K562 (cell line): ENCODE results near the gene NR2C2AP. TPM values are rescaled to one million over a fixed set of nuclear protein-coding genes. Genes with fewer than 3 reads are reported as not detected.

Experiments
- CBFA2T2 ChIP-seq: fragments of 450-650 bp; conservative IDR thresholded peaks from 2 replicates; pipeline ENCODE4 v1.6.1; 2017; ENCODE audit warnings: mild to moderate bottlenecking
- CXXC5 ChIP-seq: fragments of 250-450 bp; sonication (Bioruptor Pico); IDR thresholded peaks from 2 replicates; pipeline ENCODE4 v1.8.0; 2022; ENCODE audit warnings: inconsistent platforms, mild to moderate bottlenecking, moderate library complexity
- E2F6 ChIP-seq, 2 experiments: IDR thresholded peaks; 2 replicates each; pipeline ENCODE4 v1.6.1; 2011; ENCODE audit warnings: borderline replicate concordance in 1 of 2, control low read depth in 1 of 2, low read depth in 1 of 2, low read length in 1 of 2, mild to moderate bottlenecking in 1 of 2, mixed read lengths in 1 of 2, moderate library complexity in 1 of 2; ENCODE audit not compliant: insufficient read depth in 1 of 2, insufficient read length in 1 of 2, poor library complexity in 1 of 2, severe bottlenecking in 1 of 2; ENCODE audit errors: extremely low read depth in 1 of 2
- E4F1 ChIP-seq: fragments of 250-450 bp; sonication (Bioruptor Pico); IDR thresholded peaks from 2 replicates; pipeline ENCODE4 v1.5.0; 2021; ENCODE audit warnings: mild to moderate bottlenecking, borderline replicate concordance
- ELF4 ChIP-seq: fragments of 450-650 bp; formaldehyde crosslinking; IDR thresholded peaks from 2 replicates; pipeline ENCODE4 v1.4.0; 2022; ENCODE audit warnings: missing genetic modification characterization
- GTF2E2 ChIP-seq: fragments of 200-800 bp; sonication (Bioruptor generic); IDR thresholded peaks from 2 replicates; pipeline ENCODE4 v1.6.1; 2016; ENCODE audit warnings: missing genetic modification characterization, missing compliant biosample characterization
- HDAC6 ChIP-seq: IDR thresholded peaks from 2 replicates; pipeline ENCODE4 v1.6.1; 2012; ENCODE audit warnings: low read depth, mild to moderate bottlenecking, control low read depth, inconsistent platforms, low read length, moderate library complexity
- HLTF ChIP-seq: fragments of 450-650 bp; IDR thresholded peaks from 2 replicates; pipeline ENCODE4 v1.6.1; 2016
- L3MBTL2 ChIP-seq: fragments of 450-650 bp; IDR thresholded peaks from 2 replicates; pipeline ENCODE4 v1.6.1; 2016; ENCODE audit warnings: mild to moderate bottlenecking, moderate library complexity
- MLX ChIP-seq, 2 experiments: fragments of 450-650 bp in 1 of 2; sonication (generic) in 1 of 2; formaldehyde crosslinking; conservative IDR thresholded peaks; 2 replicates each; pipeline versions ENCODE4 v1.4.0 to v1.8.1; 2020 to 2022; ENCODE audit warnings: mild to moderate bottlenecking in 1 of 2, missing genetic modification reagents in 1 of 2
- NCOA4 ChIP-seq: fragments of 450-650 bp; IDR thresholded peaks from 2 replicates; pipeline ENCODE4 v1.6.1; 2018; ENCODE audit warnings: mild to moderate bottlenecking; ENCODE audit not compliant: partially characterized antibody
- NFYB ChIP-seq: IDR thresholded peaks from 2 replicates; pipeline ENCODE4 v1.6.1; 2011; ENCODE audit warnings: mild to moderate bottlenecking, moderate library complexity; ENCODE audit not compliant: insufficient read length; ENCODE audit errors: extremely low read depth
- NR2C1 ChIP-seq, 2 experiments: fragments of 450-650 bp; IDR thresholded peaks; 2 replicates each; pipeline ENCODE4 v1.6.1; 2017; ENCODE audit warnings: mild to moderate bottlenecking in 2 of 2, antibody characterized with exemption in 1 of 2, inconsistent platforms in 1 of 2, missing compliant biosample characterization in 1 of 2, missing genetic modification characterization in 1 of 2
- PTBP1 ChIP-seq: fragments of 200-400 bp; formaldehyde crosslinking; IDR thresholded peaks from 2 replicates; pipeline ENCODE4 v1.6.1; 2017; ENCODE audit warnings: low read depth, low read length
- RBFOX2 ChIP-seq: fragments of 200-400 bp; formaldehyde crosslinking; IDR thresholded peaks from 2 replicates; pipeline ENCODE4 v1.6.1; 2017; ENCODE audit warnings: low read depth, mild to moderate bottlenecking, low read length, moderate library complexity
- SP1 ChIP-seq: sonication (generic); formaldehyde crosslinking; IDR thresholded peaks from 2 replicates; pipeline ENCODE4 v1.8.1; 2022; ENCODE audit warnings: mild to moderate bottlenecking, missing genetic modification reagents
- ZBTB49 ChIP-seq: sonication (generic); formaldehyde crosslinking; IDR thresholded peaks from 2 replicates; pipeline ENCODE4 v1.8.0; 2022; ENCODE audit warnings: missing genetic modification reagents, mild to moderate bottlenecking, borderline replicate concordance
- ZNF12 ChIP-seq: sonication (generic); formaldehyde crosslinking; IDR thresholded peaks from 2 replicates; pipeline ENCODE4 v1.4.0; 2020; ENCODE audit warnings: mild to moderate bottlenecking, missing genetic modification reagents
- ZNF408 ChIP-seq: fragments of 250-450 bp; sonication (Bioruptor Pico); IDR thresholded peaks from 2 replicates; pipeline ENCODE4 v1.4.0; 2020; ENCODE audit warnings: low read depth, mild to moderate bottlenecking, moderate library complexity
- polyA plus RNA-seq, 8 experiments: library from polyadenylated mRNA; depleted of rRNA in 4 of 8; stranded (reverse) in 5 of 8; unstranded in 3 of 8; fragments of >200 nt; fragmentation: Nextera tagmentation in 2 of 8; fragmentation: Illumina TruSeq in 1 of 8; extraction: Ambion mirVana in 2 of 8; extraction: Trizol in 1 of 8; gene quantifications; 2 replicates each; pipeline versions ENCODE4 v1.2.1 to v1.2.3, GENCODE V29; 2011 to 2014; ENCODE audit warnings: inconsistent platforms in 1 of 8, missing spikeins in 1 of 8
- total RNA-seq, 7 experiments: library from RNA; depleted of rRNA in 6 of 7; stranded (reverse); fragments of >200 nt in 6 of 7; fragmentation: Illumina TruSeq in 2 of 7; extraction: Trizol in 2 of 7; gene quantifications; 2 replicates each; pipeline versions ENCODE4 v1.2.1 to v1.2.3, GENCODE V29; 2011 to 2021; ENCODE audit warnings: low replicate concordance in 1 of 7

NR2C2AP gene
- total and polyA plus RNA-seq, 9 of the 15 experiments (the other 6 are each of a cell fraction or from before 2014, with no cell fraction given) = 23.7 to 77.4 (median 32.4) TPM

GRCh38 chr19:19170053-19170872 lies 33.0 kb downstream of the NR2C2AP start, which contains the start of gene MEF2B (continued):
- TF ChIP-seq RBFOX2 = peak; percentile 70
- TF ChIP-seq GTF2E2 (tag) = no peak
- TF ChIP-seq ZNF408 (CRISPR knock-in tag) = no peak
- no peak for TF ChIP-seq ZBTB49 (CRISPR knock-in tag)
- TF ChIP-seq HDAC6 = no peak
- 0 out of 2 replicates have a peak, but pooled peaks have one; percentile 37 for TF ChIP-seq ZNF12 (CRISPR knock-in tag)
- no peak for TF ChIP-seq MLX (CRISPR knock-in tag; conservative IDR thresholded peaks at IDR 0.05)
- no peak for TF ChIP-seq NCOA4
- 0 out of 2 replicates have a peak, but pooled peaks have one; percentile 46 for TF ChIP-seq ELF4
- no peak for TF ChIP-seq CBFA2T2
- peak; percentile 58 for TF ChIP-seq L3MBTL2
- peak in 1 of 2 experiments; percentile 42 for TF ChIP-seq E2F6 (IDR thresholded peaks at IDR 0.05; ENCODE audit: borderline replicate concordance in 1 of 2, extremely low read depth in 1 of 2, insufficient read depth in 1 of 2, insufficient read length in 1 of 2, low read depth in 1 of 2, low read length in 1 of 2, poor library complexity in 1 of 2, severe bottlenecking in 1 of 2)
- TF ChIP-seq E4F1 (CRISPR knock-in tag) = no peak
- TF ChIP-seq NR2C1 (IDR thresholded peaks at IDR 0.05) = peak; percentile 30; the same call in 1 of the 2 replicates
- peak; percentile 16; the same call in 1 of the 2 replicates for TF ChIP-seq NR2C1 (tag; IDR thresholded peaks at IDR 0.05)
- TF ChIP-seq CXXC5 = peak; percentile 53
- TF ChIP-seq SP1 (CRISPR knock-in tag) = peak; percentile 89
- TF ChIP-seq NFYB = peak; percentile 75
- TF ChIP-seq HLTF = 0 out of 2 replicates have a peak, but pooled peaks have one; percentile 38
- no peak for TF ChIP-seq PTBP1
